ENCODE results near the gene PHACTR1. TPM values are rescaled to one million over a fixed set of nuclear protein-coding genes. Genes with fewer than 3 reads are reported as not detected.
A peak's percentile ranks its signal among the peaks of the same experiment; 100 is the strongest.

The PHACTR1 gene
- total RNA-seq, 2 experiments from 2014 or later: 1.3 to 2.3 TPM

DNA sequence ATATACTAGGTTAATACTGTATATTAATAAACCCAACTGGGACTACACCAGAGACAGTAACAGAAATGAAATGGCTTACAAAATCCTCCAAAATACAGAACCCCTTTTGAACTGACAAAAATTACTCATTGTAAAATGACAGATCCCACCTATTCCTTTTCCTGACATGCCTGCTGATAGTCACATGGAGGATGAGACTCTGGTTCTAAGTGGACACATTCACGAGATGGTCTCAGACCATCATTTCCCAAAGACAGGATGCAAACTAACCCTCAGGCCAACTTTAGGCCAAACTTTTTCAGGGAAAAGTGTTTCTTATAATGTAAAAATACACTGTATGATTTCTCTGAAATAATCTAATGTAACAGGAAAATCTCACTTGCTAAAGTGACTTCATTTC lies 589.2 kb downstream of the PHACTR1 start:
- Mint-ChIP-seq H3K27me3 (no peaks in the 10 kb centered on the region), H3K27ac (no peak overlapping the region), H3K4me3 (no peak overlapping the region), H3K36me3 (ENCODE audit: low read depth) (peaks cover 91% of the 10 kb centered on the region), H3K9me3 (no peaks in the 10 kb centered on the region), H3K4me1 (ENCODE audit: low read depth) (peaks cover 19% of the 10 kb centered on the region)
- Histone ChIP-seq H3K27ac (ENCODE audit: low read depth in 1 of 2, low read length in 2 of 2) (no peak overlapping the region), H3K36me3 (ENCODE audit: insufficient read depth, low read length) (peaks cover 72% of the 10 kb centered on the region), H3K9me3 (ENCODE audit: control insufficient read depth in 1 of 2, insufficient read depth in 1 of 2, low read length in 2 of 2) (no peaks in the 10 kb centered on the region), H3K27me3 (ENCODE audit: control insufficient read depth in 1 of 2, insufficient read depth in 2 of 2, low read length in 2 of 2) (no peaks in the 10 kb centered on the region), H3K4me3 (ENCODE audit: low read length) (no peak overlapping the region), H3K4me1 (ENCODE audit: insufficient read depth, low read length) (peaks cover 14% of the 10 kb centered on the region)
- POLR2A ChIA-PET: no interaction called here
- intact Hi-C loops (cut with DNase I, micrococcal nuclease): no loop called here
- no peak for DNase-seq
- TF ChIP-seq, protein P1, sequence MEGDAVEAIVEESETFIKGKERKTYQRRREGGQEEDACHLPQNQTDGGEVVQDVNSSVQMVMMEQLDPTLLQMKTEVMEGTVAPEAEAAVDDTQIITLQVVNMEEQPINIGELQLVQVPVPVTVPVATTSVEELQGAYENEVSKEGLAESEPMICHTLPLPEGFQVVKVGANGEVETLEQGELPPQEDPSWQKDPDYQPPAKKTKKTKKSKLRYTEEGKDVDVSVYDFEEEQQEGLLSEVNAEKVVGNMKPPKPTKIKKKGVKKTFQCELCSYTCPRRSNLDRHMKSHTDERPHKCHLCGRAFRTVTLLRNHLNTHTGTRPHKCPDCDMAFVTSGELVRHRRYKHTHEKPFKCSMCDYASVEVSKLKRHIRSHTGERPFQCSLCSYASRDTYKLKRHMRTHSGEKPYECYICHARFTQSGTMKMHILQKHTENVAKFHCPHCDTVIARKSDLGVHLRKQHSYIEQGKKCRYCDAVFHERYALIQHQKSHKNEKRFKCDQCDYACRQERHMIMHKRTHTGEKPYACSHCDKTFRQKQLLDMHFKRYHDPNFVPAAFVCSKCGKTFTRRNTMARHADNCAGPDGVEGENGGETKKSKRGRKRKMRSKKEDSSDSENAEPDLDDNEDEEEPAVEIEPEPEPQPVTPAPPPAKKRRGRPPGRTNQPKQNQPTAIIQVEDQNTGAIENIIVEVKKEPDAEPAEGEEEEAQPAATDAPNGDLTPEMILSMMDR (IDR thresholded peaks at IDR 0.05): no peak
- CTCF ChIA-PET: no interaction called here
- no peak for ATAC-seq (ENCODE audit: poor library complexity)

DNA sequence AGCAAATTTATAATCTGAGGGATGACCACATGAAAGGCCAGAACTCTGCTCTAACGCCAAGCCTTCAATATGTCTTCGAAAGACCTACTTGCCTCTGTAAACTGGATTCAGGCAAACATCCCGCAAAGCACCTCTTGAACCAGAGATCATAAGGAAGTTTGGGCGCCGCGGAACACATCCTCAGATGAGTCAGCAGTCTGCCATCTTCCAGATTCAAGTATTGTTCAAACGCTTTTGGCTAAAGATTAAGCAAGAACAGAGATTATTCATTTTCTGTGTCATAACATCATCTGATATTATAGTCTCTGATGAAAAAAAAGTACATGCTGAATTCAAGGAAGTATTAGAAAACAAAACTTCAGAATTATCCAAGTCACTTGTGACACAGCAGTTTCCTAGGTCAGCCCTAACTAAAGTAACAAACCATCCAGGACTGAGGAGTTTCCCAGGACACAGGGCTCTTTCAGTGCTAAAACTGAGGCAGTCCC lies 591.0 kb downstream of the PHACTR1 start:
- H3K27ac Mint-ChIP-seq: no peak overlapping the region
- peaks cover 18% of the 10 kb centered on the region for H3K4me1 Mint-ChIP-seq (ENCODE audit: low read depth)
- intact Hi-C loops (cut with DNase I, micrococcal nuclease): no loop called here
- CTCF ChIA-PET: no interaction called here
- H3K27me3 Mint-ChIP-seq: no peaks in the 10 kb centered on the region
- H3K27me3 ChIP-seq (ENCODE audit: control insufficient read depth in 1 of 2, insufficient read depth in 2 of 2, low read length in 2 of 2): no peaks in the 10 kb centered on the region
- H3K9me3 ChIP-seq (ENCODE audit: control insufficient read depth in 1 of 2, insufficient read depth in 1 of 2, low read length in 2 of 2): no peaks in the 10 kb centered on the region
- peak in 3 of 14 experiments; percentile 9 to 64 (median 56) for DNase-seq
- no peak overlapping the region for H3K4me3 Mint-ChIP-seq
- peaks cover 9% of the 10 kb centered on the region for H3K4me1 ChIP-seq (ENCODE audit: insufficient read depth, low read length)
- no peak overlapping the region for H3K4me3 ChIP-seq (ENCODE audit: low read length)
- H3K27ac ChIP-seq (ENCODE audit: low read depth in 1 of 2, low read length in 2 of 2): no peak overlapping the region
- POLR2A ChIA-PET: no interaction called here
- peaks cover 68% of the 10 kb centered on the region for H3K36me3 ChIP-seq (ENCODE audit: insufficient read depth, low read length)
- H3K36me3 Mint-ChIP-seq (ENCODE audit: low read depth): peaks cover 93% of the 10 kb centered on the region
- TF ChIP-seq, protein P1 (IDR thresholded peaks at IDR 0.05): no peak
- ATAC-seq (ENCODE audit: poor library complexity): no peak
- no peaks in the 10 kb centered on the region for H3K9me3 Mint-ChIP-seq

DNA sequence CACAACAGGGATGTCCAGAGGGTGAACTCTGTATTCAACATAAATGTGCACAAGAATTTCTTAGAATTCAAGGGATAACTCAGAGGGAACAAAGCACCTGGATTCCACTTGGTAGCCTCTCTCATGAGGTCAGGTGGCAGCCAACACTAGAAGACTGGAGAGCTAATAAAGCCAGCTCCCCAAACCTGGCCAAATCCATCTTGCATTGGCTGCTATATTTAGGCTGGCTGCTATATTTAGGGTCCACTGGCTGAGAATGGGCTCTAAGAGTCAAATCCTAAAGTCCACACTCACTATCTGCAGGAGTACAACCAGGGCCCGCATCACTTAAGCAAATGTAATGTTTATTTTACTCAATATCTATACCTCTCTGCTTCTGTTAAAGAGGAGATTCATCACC lies 591.8 kb downstream of the PHACTR1 start:
- no peaks in the 10 kb centered on the region for H3K27me3 Mint-ChIP-seq
- ChIA-PET CTCF (no interaction called here), POLR2A (no interaction called here)
- no peak for ATAC-seq (ENCODE audit: poor library complexity)
- no peaks in the 10 kb centered on the region for H3K9me3 Mint-ChIP-seq
- DNase-seq: no peak
- H3K36me3 ChIP-seq (ENCODE audit: insufficient read depth, low read length): peaks cover 62% of the 10 kb centered on the region
- no peaks in the 10 kb centered on the region for H3K9me3 ChIP-seq (ENCODE audit: control insufficient read depth in 1 of 2, insufficient read depth in 1 of 2, low read length in 2 of 2)
- TF ChIP-seq, protein P1 (IDR thresholded peaks at IDR 0.05): no peak
- intact Hi-C loops (cut with DNase I, micrococcal nuclease): no loop called here
- H3K4me3 Mint-ChIP-seq: no peak overlapping the region
- H3K4me3 ChIP-seq (ENCODE audit: low read length): no peak overlapping the region
- no peaks in the 10 kb centered on the region for H3K27me3 ChIP-seq (ENCODE audit: control insufficient read depth in 1 of 2, insufficient read depth in 2 of 2, low read length in 2 of 2)
- peaks cover 93% of the 10 kb centered on the region for H3K36me3 Mint-ChIP-seq (ENCODE audit: low read depth)
- H3K4me1 ChIP-seq (ENCODE audit: insufficient read depth, low read length): peaks cover 1% of the 10 kb centered on the region
- H3K27ac Mint-ChIP-seq: no peak overlapping the region
- H3K27ac ChIP-seq (ENCODE audit: low read depth in 1 of 2, low read length in 2 of 2): no peak overlapping the region
- H3K4me1 Mint-ChIP-seq (ENCODE audit: low read depth): peaks cover 10% of the 10 kb centered on the region

Measured in CD4-positive, alpha-beta T cell (primary cell).